SK-N-SH (cell line): ENCODE measurements around the gene C4orf50.

Source experiments
- CTCF ChIP-seq: fragments of 200-600 bp; sonication (generic); IDR thresholded peaks from 2 replicates; pipeline ENCODE4 v1.6.1; 2017; ENCODE audit warnings: antibody characterized with exemption, mild to moderate bottlenecking, moderate library complexity
- EZH2phosphoT487 ChIP-seq: fragments of 200-600 bp; sonication (generic); IDR thresholded peaks from 2 replicates; pipeline ENCODE4 v1.6.1; 2017; ENCODE audit warnings: low read depth, mixed run types, mild to moderate bottlenecking, antibody characterized with exemption, moderate library complexity, borderline replicate concordance
- GABPA ChIP-seq: IDR thresholded peaks from 2 replicates; pipeline ENCODE4 v1.4.0; 2012; ENCODE audit warnings: low read depth, mild to moderate bottlenecking
- GATA2 ChIP-seq: sonication (generic); formaldehyde crosslinking; IDR thresholded peaks from 2 replicates; pipeline ENCODE4 v1.5.0; 2020; ENCODE audit warnings: mild to moderate bottlenecking, missing genetic modification reagents
- JUND ChIP-seq: IDR thresholded peaks from 2 replicates; pipeline ENCODE4 v1.4.0; 2012
- MAX ChIP-seq: IDR thresholded peaks from 2 replicates; pipeline ENCODE4 v1.4.0; 2012; ENCODE audit warnings: low read depth
- PBX3 ChIP-seq: IDR thresholded peaks from 2 replicates; pipeline ENCODE4; 2012
- POLR2AphosphoS5 ChIP-seq: IDR thresholded peaks from 2 replicates; pipeline ENCODE4 v1.6.1; 2012; ENCODE audit warnings: low read depth, low read length
- RXRA ChIP-seq: IDR thresholded peaks from 2 replicates; pipeline ENCODE4 v1.4.0; 2012; ENCODE audit warnings: low read depth, mild to moderate bottlenecking, borderline replicate concordance
- SIN3A ChIP-seq: IDR thresholded peaks from 2 replicates; pipeline ENCODE4 v1.6.1; 2012; ENCODE audit warnings: low read depth, mild to moderate bottlenecking, low read length, moderate library complexity, borderline replicate concordance
- TAF1 ChIP-seq: IDR thresholded peaks from 2 replicates; pipeline ENCODE4 v1.6.1; 2012; ENCODE audit warnings: low read depth, mild to moderate bottlenecking, low read length, moderate library complexity, borderline replicate concordance
- USF2 ChIP-seq: fragments of 150-350 bp; IDR thresholded peaks from 2 replicates; pipeline ENCODE4 v1.6.1; 2017; ENCODE audit warnings: antibody characterized with exemption, low read length, low read depth, borderline replicate concordance
- YY1 ChIP-seq: IDR thresholded peaks from 2 replicates; pipeline ENCODE4 v1.4.0; 2012; ENCODE audit warnings: low read depth, mild to moderate bottlenecking

- no peak for TF ChIP-seq CTCF
- TF ChIP-seq POLR2AphosphoS5: no peak
- TF ChIP-seq MAX: no peak
- TF ChIP-seq GABPA: no peak
- no peak for TF ChIP-seq USF2
- no peak for TF ChIP-seq EZH2phosphoT487
- no peak for TF ChIP-seq YY1
- TF ChIP-seq PBX3: no peak
- TF ChIP-seq JUND: no peak
- TF ChIP-seq GATA2 (CRISPR knock-in tag): no peak
- TF ChIP-seq TAF1: no peak
- TF ChIP-seq RXRA: no peak
- TF ChIP-seq SIN3A: no peak
Measured at GRCh38 chr4:6018331-6018730, at the start of gene C4orf50.
